Retinal pigment epithelial cell (primary cell): ENCODE results near the gene PPP2R5C.

ENCODE experiments used
- DNase-seq: peaks from one replicate; pipeline ENCODE4 v3.0.0-alpha.2; 2010; ENCODE audit warnings: low read depth
- H3K4me3 ChIP-seq: 2 replicates; pipeline ENCODE4 v1.5.1; 2011; ENCODE audit warnings: mild to moderate bottlenecking, low read length, control low read depth, moderate library complexity
- CTCF ChIP-seq: conservative IDR thresholded peaks from 2 replicates; pipeline ENCODE4 v1.5.1; 2011; ENCODE audit warnings: low read depth, low read length, control low read depth, inconsistent platforms

PPP2R5C gene

GRCh38 chr14:101899263-101899662, 137.8 kb downstream of the PPP2R5C start:
- DNase-seq = no peak
- no peak for TF ChIP-seq CTCF
- no peak overlapping the region for H3K4me3 ChIP-seq

DNA sequence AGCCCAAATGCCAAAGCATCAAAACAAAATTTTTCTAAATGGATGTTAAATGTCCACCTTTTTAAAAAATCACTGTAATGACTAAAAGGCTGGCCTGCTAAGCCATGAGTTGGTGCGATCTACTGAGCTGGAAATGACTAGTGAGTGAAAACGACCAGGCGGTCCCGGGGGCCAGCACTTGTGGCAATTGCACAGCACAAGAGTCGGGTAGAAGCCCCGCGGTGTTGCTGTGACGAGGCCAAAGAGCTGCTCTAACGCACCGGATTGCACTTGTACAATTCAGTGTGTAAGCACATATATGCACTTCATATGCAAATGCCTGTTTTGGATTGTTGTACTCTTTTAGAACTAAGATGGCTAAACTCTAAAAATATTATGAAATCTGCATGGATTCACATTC, 138.7 kb downstream of the PPP2R5C start:
- no peak for DNase-seq
- TF ChIP-seq CTCF = no peak
- H3K4me3 ChIP-seq = no peak overlapping the region

GRCh38 chr14:101903111-101903561, 141.6 kb downstream of the PPP2R5C start:
- DNase-seq = no peak
- no peak overlapping the region for H3K4me3 ChIP-seq
- TF ChIP-seq CTCF = no peak

GRCh38 chr14:101905614-101906013, 144.1 kb downstream of the PPP2R5C start:
- no peak for TF ChIP-seq CTCF
- DNase-seq = no peak
- no peak overlapping the region for H3K4me3 ChIP-seq

DNA sequence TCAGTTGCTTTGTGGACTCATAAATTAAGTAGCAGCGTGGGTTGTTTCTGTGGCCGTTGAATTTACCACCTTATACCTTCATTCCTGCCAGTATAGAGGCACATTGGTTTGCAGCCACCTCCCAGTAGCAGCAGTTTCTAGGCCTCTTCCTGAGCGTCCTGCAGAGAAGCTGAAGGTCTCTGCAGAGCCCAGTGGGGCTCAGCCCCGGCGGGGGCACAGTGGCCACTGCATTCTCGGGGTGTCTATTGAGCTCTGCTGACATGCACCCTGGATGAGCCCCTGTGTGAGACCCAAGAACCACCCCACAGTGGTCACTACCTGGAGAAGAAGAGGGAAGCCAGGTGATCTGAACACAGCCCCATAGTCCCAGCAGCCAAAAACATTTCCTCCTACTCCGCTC, 145.1 kb downstream of the PPP2R5C start:
- no peak for TF ChIP-seq CTCF
- H3K4me3 ChIP-seq = no peak overlapping the region
- DNase-seq = no peak

DNA sequence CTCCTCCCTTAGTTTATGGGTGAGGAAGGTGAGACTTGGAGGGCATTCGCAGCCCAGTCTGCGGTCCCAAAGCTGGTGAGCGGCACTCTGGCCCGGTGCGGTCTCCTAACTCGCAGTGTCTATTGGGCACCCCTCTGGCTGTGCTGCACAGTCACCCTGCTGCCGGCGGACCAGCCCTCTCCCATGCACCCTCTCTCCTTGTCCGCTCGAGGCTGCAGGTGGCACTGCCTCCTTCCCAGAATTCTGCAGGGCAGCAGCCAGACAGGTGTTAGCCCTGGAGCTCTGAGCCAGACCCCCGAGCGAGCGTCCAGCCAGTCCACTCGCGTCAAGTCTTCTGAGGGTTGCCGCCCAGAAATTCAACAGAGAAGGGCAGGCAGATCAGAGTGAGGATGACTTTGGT, 146.1 kb downstream of the PPP2R5C start:
- no peak for TF ChIP-seq CTCF
- no peak for DNase-seq
- no peak overlapping the region for H3K4me3 ChIP-seq

GRCh38 chr14:101908795-101909194, 147.3 kb downstream of the PPP2R5C start:
- DNase-seq = no peak
- no peak for TF ChIP-seq CTCF
- no peak overlapping the region for H3K4me3 ChIP-seq
